Activated B cell treated with CpG ODN at 0.5 μM for 24 hours (primary cell): ENCODE data around the gene PSMD6. TPM values are rescaled to one million over a fixed set of nuclear protein-coding genes. Genes with fewer than 3 reads are reported as not detected.

Experiments
- ATAC-seq: fragments of 200-7000 bp; cut with Tn5 transposase; one replicate; pipeline ENCODE4 v1.10.0; 2021; ENCODE audit warnings: low read depth, mild to moderate bottlenecking, moderate library complexity
- CTCF ChIA-PET: fragments of 350-600 bp; sonication (Branson Sonifier 250); formaldehyde crosslinking; loops from one replicate; lab custom pipeline; 2021; ENCODE audit warnings: antibody characterized with exemption; lab: Charles Lee
- POLR2A ChIA-PET: fragments of 350-600 bp; sonication (Branson Sonifier 250); formaldehyde crosslinking; loops from one replicate; lab custom pipeline; 2021; ENCODE audit warnings: antibody characterized with exemption; lab: Charles Lee
- DNase-seq: peaks from one replicate; pipeline ENCODE4 v3.0.0; 2022
- H3K27ac Mint-ChIP-seq: one replicate; pipeline ENCODE4 v1.8.0; 2020; ENCODE audit warnings: mixed read lengths
- H3K27me3 Mint-ChIP-seq: one replicate; pipeline ENCODE4 v1.8.0; 2021; ENCODE audit warnings: mixed read lengths
- H3K36me3 Mint-ChIP-seq: one replicate; pipeline ENCODE4 v1.8.0; 2021; ENCODE audit warnings: low read depth, mixed read lengths
- H3K4me1 Mint-ChIP-seq: one replicate; pipeline ENCODE4 v1.8.0; 2021; ENCODE audit warnings: mixed read lengths
- H3K4me3 Mint-ChIP-seq: one replicate; pipeline ENCODE4 v1.8.0; 2020; ENCODE audit warnings: mild to moderate bottlenecking, mixed read lengths
- H3K9me3 Mint-ChIP-seq: one replicate; pipeline ENCODE4 v1.8.0; 2020; ENCODE audit warnings: mixed read lengths
- CTCF ChIP-seq: fragments of 200-600 bp; IDR thresholded peaks from one replicate; pipeline ENCODE4 v1.8.0; 2022; ENCODE audit warnings: antibody characterized with exemption, mild to moderate bottlenecking
- intact Hi-C: fragments of 100-400 bp; cut with micrococcal nuclease; formaldehyde crosslinking; loops from one replicate; pipeline ENCODE4 v1.15.1; 2024
- total RNA-seq: library from RNA; stranded (reverse); gene quantifications from 2 replicates; pipeline ENCODE4 v1.2.3, GENCODE V29; 2022

PSMD6 gene
- total RNA-seq, 1 donor from 2014 or later = 91.4 TPM

- Mint-ChIP-seq H3K4me3 (no peak overlapping the region), H3K9me3 (no peaks in the 10 kb centered on the region), H3K27me3 (no peaks in the 10 kb centered on the region), H3K36me3 (peaks cover 91% of the 10 kb centered on the region), H3K27ac (peak overlapping the region; percentile 6), H3K4me1 (no peaks in the 10 kb centered on the region)
- ChIA-PET CTCF (interaction anchor here (0.7 to 2.9 kb wide), 4 partner anchors 9 to 28 kb away, joined by 3 to 11 read pairs (median 6); no protein-coding TSS in a partner anchor), POLR2A (no interaction called here)
- no peak for TF ChIP-seq CTCF
- intact Hi-C loops = no loop called here
- DNase-seq = no peak
- no peak for ATAC-seq
Measured at GRCh38 chr3:63991666-63992065, 31.6 kb downstream of the PSMD6 start.

GRCh38 chr3:63990733-63991132, 32.6 kb downstream of the PSMD6 start:
- no peaks in the 10 kb centered on the region for H3K4me1 Mint-ChIP-seq
- no peak overlapping the region for H3K4me3 Mint-ChIP-seq
- DNase-seq (no peak), ATAC-seq (no peak)
- no peak overlapping the region for H3K27ac Mint-ChIP-seq
- H3K27me3 Mint-ChIP-seq = no peaks in the 10 kb centered on the region
- no peak for TF ChIP-seq CTCF
- intact Hi-C loops = no loop called here
- H3K9me3 Mint-ChIP-seq = no peaks in the 10 kb centered on the region
- ChIA-PET POLR2A (no interaction called here), CTCF (no interaction called here)
- H3K36me3 Mint-ChIP-seq = peaks cover 88% of the 10 kb centered on the region

GRCh38 chr3:63990204-63990603, 33.1 kb downstream of the PSMD6 start:
- ChIA-PET CTCF (no interaction called here), POLR2A (no interaction called here)
- ATAC-seq (no peak), DNase-seq (no peak)
- Mint-ChIP-seq H3K27me3 (no peaks in the 10 kb centered on the region), H3K4me1 (no peaks in the 10 kb centered on the region), H3K4me3 (no peak overlapping the region), H3K27ac (no peak overlapping the region), H3K9me3 (no peaks in the 10 kb centered on the region), H3K36me3 (peaks cover 88% of the 10 kb centered on the region)
- intact Hi-C loops = no loop called here
- TF ChIP-seq CTCF = no peak

GRCh38 chr3:63988943-63989342, 34.4 kb downstream of the PSMD6 start:
- Mint-ChIP-seq H3K27ac (no peak overlapping the region), H3K36me3 (peaks cover 92% of the 10 kb centered on the region), H3K27me3 (no peaks in the 10 kb centered on the region), H3K4me1 (no peaks in the 10 kb centered on the region), H3K9me3 (no peaks in the 10 kb centered on the region), H3K4me3 (no peak overlapping the region)
- no peak for TF ChIP-seq CTCF
- ChIA-PET CTCF (no interaction called here), POLR2A (no interaction called here)
- no peak for ATAC-seq
- DNase-seq = no peak
- intact Hi-C loops = no loop called here

- Mint-ChIP-seq H3K4me1 (no peaks in the 10 kb centered on the region), H3K9me3 (no peaks in the 10 kb centered on the region), H3K36me3 (peaks cover 89% of the 10 kb centered on the region), H3K4me3 (no peak overlapping the region), H3K27ac (no peak overlapping the region), H3K27me3 (no peaks in the 10 kb centered on the region)
- CTCF ChIA-PET = no interaction called here
- no peak for DNase-seq
- ATAC-seq = no peak
- POLR2A ChIA-PET = no interaction called here
- intact Hi-C loops = no loop called here
- TF ChIP-seq CTCF = no peak
Measured at GRCh38 chr3:63986831-63987230, 36.5 kb downstream of the PSMD6 start.
